Stimulated activated effector memory CD8-positive, alpha-beta T cell treated with anti-CD3 and anti-CD28 coated beads, Interleukin-12 subunit alpha, Interleukin-12 subunit beta, amount 100 ng/mL, for 72 hours (primary cell): ENCODE data around the gene WWP2.
"Not testable (repeated sequence)": the region's sequence is repeated elsewhere in the genome, so short reads cannot be mapped to it uniquely, and the experiment has no call there.

Experiments used
- ATAC-seq: fragments of 150-1000 bp; cut with Tn5 transposase; 2 replicates; pipeline ENCODE4 v1.10.0; 2021
- DNase-seq, 2 donors: peaks; one replicate each; pipeline ENCODE4 v3.0.0; 2021 to 2022; ENCODE audit warnings: low spot score in 2 of 2
- H3K27ac Mint-ChIP-seq: one replicate; pipeline ENCODE4 v1.8.0; 2022; ENCODE audit warnings: mild to moderate bottlenecking, mixed read lengths
- H3K36me3 Mint-ChIP-seq: one replicate; pipeline ENCODE4 v1.8.0; 2022; ENCODE audit warnings: mild to moderate bottlenecking, mixed read lengths
- H3K4me1 Mint-ChIP-seq: one replicate; pipeline ENCODE4 v1.8.0; 2022; ENCODE audit warnings: mixed read lengths
- H3K4me3 Mint-ChIP-seq: one replicate; pipeline ENCODE4 v1.8.0; 2022; ENCODE audit warnings: mild to moderate bottlenecking, mixed read lengths
- H3K9me3 Mint-ChIP-seq: one replicate; pipeline ENCODE4 v1.8.0; 2022; ENCODE audit warnings: mixed read lengths

The WWP2 gene

DNA sequence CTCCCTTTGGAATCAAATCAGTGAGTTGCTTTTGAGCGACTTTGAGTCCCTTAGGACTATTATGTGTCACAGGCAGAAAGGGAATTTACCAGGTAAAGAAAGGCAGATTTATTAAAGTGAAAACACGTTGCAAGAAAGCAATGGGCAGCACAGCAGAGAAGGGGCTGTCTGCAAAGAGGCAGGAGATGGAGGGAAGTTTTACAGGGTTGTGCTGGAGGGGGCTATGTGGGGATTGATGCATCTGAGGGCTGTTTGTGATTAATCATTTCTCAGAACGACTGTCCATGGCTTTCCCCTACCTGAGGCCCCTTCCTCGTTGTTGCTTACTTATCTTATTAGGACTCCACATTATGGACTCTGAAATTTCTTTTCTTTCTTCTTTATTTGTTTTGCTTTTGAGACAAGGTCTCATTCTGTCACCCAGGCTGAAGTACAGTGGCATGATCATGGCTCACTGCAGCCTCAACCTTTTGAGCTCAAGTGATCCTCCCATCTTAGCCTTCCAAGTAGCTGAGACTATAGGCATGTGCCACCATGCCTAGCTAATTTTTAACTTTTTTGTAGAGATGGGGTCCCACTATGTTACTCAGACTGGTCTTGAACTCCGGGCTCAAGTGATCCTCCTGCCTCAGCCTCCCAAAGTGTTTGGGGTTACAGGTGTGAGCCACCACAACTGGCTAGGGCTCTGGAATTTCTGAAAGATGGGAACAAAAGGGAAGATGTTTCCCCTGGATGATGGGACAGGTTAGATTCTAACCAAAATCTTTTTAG, 5.5 kb downstream of the WWP2 start:
- Mint-ChIP-seq H3K4me3 (peak overlapping the region; percentile 13), H3K36me3 (peaks cover 3% of the 10 kb centered on the region), H3K27ac (peak overlapping the region; percentile 76), H3K4me1 (peaks cover 56% of the 10 kb centered on the region), H3K9me3 (no peaks in the 10 kb centered on the region)
- ATAC-seq: peak; percentile 65
- DNase-seq: no peak

DNA sequence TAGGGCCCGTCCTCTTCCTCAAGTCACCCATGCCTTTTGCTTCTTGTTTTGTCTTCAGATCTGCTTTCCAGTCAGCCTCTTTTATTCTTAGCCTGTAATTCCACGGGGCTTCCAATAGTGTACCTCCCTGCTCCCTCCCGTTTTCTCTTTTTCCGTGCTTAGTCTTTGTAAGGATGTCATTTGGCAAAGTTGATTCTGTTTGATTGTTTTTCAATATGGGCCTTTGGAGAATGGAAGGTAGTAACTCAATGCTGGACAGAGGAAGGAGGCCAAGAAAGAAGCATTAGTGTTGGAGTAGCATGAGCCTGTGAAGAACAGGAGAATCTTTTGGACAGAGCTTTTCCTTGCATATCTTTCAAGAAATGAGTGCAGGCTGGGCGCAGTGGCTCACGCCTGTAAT, 6.5 kb downstream of the WWP2 start:
- Mint-ChIP-seq H3K4me3 (no peak overlapping the region), H3K4me1 (peaks cover 56% of the 10 kb centered on the region), H3K36me3 (no peaks in the 10 kb centered on the region), H3K27ac (no peak overlapping the region), H3K9me3 (no peaks in the 10 kb centered on the region)
- DNase-seq (no peak), ATAC-seq (no peak)

GRCh38 chr16:69769404-69769803, 7.3 kb downstream of the WWP2 start:
- Mint-ChIP-seq H3K36me3 (no peaks in the 10 kb centered on the region), H3K27ac (no peak overlapping the region), H3K4me3 (no peak overlapping the region), H3K4me1 (peaks cover 60% of the 10 kb centered on the region), H3K9me3 (no peaks in the 10 kb centered on the region)
- no peak for ATAC-seq
- DNase-seq: no peak

- no peak overlapping the region for H3K4me3 Mint-ChIP-seq
These were observed 9.5 kb downstream of the WWP2 start for GRCh38 chr16:69771651-69771967.

GRCh38 chr16:69773260-69773947, 11.3 kb downstream of the WWP2 start:
- Mint-ChIP-seq H3K36me3 (no peaks in the 10 kb centered on the region), H3K4me3 (peak overlapping the region; percentile 16), H3K27ac (peak overlapping the region; percentile 60), H3K4me1 (peaks cover 46% of the 10 kb centered on the region), H3K9me3 (peaks cover 7% of the 10 kb centered on the region)
- ATAC-seq (no peak), DNase-seq (no peak)

More at GRCh38 chr16:69771651-69771967, 9.5 kb downstream of the WWP2 start:
- Mint-ChIP-seq H3K9me3 (peaks cover 7% of the 10 kb centered on the region), H3K27ac (no peak overlapping the region), H3K4me1 (peaks cover 61% of the 10 kb centered on the region), H3K36me3 (no peaks in the 10 kb centered on the region)
- ATAC-seq (no peak), DNase-seq (no peak)

DNA sequence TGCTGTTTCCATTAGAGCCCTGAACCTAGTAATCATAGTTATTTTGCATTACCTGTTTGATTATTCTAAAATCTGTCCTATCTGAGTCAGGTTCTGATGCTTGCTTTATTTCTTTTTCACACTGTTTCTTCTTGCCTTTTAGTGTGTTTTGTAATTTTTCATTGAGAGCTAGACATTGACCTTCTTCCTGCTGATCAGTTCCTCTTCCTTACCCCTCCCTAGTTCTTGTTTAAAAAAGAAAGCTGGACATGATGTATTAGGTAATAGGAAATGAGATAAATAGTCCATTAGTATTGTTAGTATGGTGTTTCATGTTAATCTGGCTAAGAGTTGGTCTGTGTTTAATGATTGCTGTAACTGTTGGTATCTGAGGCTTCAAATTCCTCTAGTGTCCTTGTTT, 13.4 kb downstream of the WWP2 start:
- H3K4me3 Mint-ChIP-seq: no peak overlapping the region
- ATAC-seq: no peak
- peaks cover 7% of the 10 kb centered on the region for H3K9me3 Mint-ChIP-seq
- no peak for DNase-seq
- peaks cover 41% of the 10 kb centered on the region for H3K4me1 Mint-ChIP-seq
- no peaks in the 10 kb centered on the region for H3K36me3 Mint-ChIP-seq
- H3K27ac Mint-ChIP-seq: no peak overlapping the region

DNA sequence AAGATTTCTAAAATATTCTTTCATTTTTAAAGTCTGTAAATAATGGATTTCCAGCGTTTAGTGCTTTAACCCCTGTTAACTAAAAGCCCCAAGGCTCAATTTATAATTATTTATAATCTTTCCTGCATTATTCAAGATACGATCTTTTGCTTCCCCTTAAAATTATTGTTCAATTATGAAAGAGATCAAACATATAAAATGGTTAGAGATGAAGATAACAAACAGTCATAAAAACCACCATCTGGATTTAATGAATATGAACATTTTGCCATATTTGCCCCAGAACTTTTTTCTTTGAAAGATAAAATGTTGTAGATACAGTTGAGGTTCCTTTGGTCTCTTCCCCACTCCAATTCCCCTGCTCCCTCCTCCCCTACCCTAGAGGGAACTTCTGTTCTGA, 17.6 kb downstream of the WWP2 start:
- Mint-ChIP-seq H3K4me3 (no peak overlapping the region), H3K9me3 (peaks cover 7% of the 10 kb centered on the region)

GRCh38 chr16:69781118-69781517, 19.0 kb downstream of the WWP2 start:
- no peak for ATAC-seq
- no peak overlapping the region for H3K4me3 Mint-ChIP-seq
- H3K36me3 Mint-ChIP-seq: peaks cover 43% of the 10 kb centered on the region

More for the DNA sequence above, 17.6 kb downstream of the WWP2 start:
- Mint-ChIP-seq H3K4me1 (peaks cover 19% of the 10 kb centered on the region), H3K27ac (peak overlapping the region; percentile 10), H3K36me3 (peaks cover 32% of the 10 kb centered on the region)
- no peak for ATAC-seq
- no peak for DNase-seq

DNA sequence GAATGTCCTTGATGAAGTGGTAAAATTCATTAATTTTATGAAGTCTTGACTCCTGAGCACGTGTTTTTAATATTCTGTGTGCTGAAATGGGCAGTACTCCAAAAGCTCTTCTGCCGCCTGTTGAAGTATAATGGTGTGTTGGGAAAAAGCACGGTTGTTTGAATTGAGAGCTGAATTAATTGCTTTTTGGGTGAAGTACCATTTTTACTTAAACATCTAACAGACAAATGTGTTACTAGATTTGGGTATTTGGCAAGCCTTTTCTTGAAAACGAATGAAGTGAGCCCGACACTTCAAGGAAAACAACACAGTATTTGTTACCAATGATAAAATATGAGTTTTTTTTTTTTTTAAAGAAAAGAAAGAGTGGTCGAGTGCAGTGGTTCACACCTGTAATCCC, 22.5 kb downstream of the WWP2 start:
- Mint-ChIP-seq H3K4me3 (no peak overlapping the region), H3K27ac (no peak overlapping the region), H3K4me1 (peaks cover 8% of the 10 kb centered on the region), H3K36me3 (peaks cover 70% of the 10 kb centered on the region), H3K9me3 (no peaks in the 10 kb centered on the region)
- ATAC-seq (no peak), DNase-seq (no peak)

More at GRCh38 chr16:69781118-69781517, 19.0 kb downstream of the WWP2 start:
- Mint-ChIP-seq H3K9me3 (no peaks in the 10 kb centered on the region), H3K27ac (peak overlapping the region; percentile 10), H3K4me1 (peaks cover 8% of the 10 kb centered on the region)
- DNase-seq: no peak

- Mint-ChIP-seq H3K4me1 (no peaks in the 10 kb centered on the region), H3K36me3 (peaks cover 57% of the 10 kb centered on the region), H3K9me3 (no peaks in the 10 kb centered on the region), H3K4me3 (no peak overlapping the region), H3K27ac (no peak overlapping the region)
- DNase-seq: no peak
- no peak for ATAC-seq
These were observed 25.8 kb downstream of the WWP2 start for GRCh38 chr16:69787883-69788282.

DNA sequence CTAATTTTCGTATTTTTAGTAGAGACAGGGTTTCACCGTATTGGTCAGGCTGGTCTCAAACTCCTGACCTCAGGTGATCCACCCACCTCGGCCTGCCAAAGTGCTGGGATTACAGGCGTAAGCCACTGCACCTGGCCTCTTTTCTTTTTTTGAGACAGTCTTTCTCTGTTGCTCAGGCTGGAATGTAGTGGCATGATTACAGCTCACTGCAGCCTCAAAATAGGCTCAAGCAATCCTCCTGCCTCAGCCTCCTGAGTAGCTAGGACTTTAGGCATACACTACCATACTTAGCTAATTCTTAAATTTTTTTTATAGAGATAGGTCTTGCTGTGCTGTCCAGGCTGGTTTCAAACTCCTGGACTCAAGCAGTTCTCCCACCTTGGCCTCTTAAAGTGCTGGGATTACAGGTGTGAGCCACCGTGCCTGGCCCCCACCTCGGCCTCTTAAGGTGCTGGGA, 29.3 kb downstream of the WWP2 start:
- ATAC-seq, H3K4me3 Mint-ChIP-seq, H3K4me1 Mint-ChIP-seq, DNase-seq, H3K9me3 Mint-ChIP-seq: not testable (repeated sequence)
- Mint-ChIP-seq H3K36me3 (peaks cover 27% of the 10 kb centered on the region), H3K27ac (peak overlapping the region; percentile 69)

GRCh38 chr16:69793526-69793925, 31.4 kb downstream of the WWP2 start:
- Mint-ChIP-seq H3K27ac (no peak overlapping the region), H3K4me1 (no peaks in the 10 kb centered on the region), H3K36me3 (peaks cover 17% of the 10 kb centered on the region), H3K4me3 (no peak overlapping the region), H3K9me3 (no peaks in the 10 kb centered on the region)
- DNase-seq: no peak
- ATAC-seq: no peak

GRCh38 chr16:69794486-69794885, 32.4 kb downstream of the WWP2 start:
- Mint-ChIP-seq H3K4me1 (no peaks in the 10 kb centered on the region), H3K4me3 (no peak overlapping the region), H3K9me3 (no peaks in the 10 kb centered on the region), H3K27ac (no peak overlapping the region), H3K36me3 (peaks cover 18% of the 10 kb centered on the region)
- ATAC-seq (no peak), DNase-seq (no peak)

GRCh38 chr16:69796285-69797118, 34.4 kb downstream of the WWP2 start:
- no peak overlapping the region for H3K4me3 Mint-ChIP-seq
- H3K36me3 Mint-ChIP-seq: peaks cover 32% of the 10 kb centered on the region
- H3K4me1 Mint-ChIP-seq: no peaks in the 10 kb centered on the region
- peak; percentile 60 for ATAC-seq
- H3K9me3 Mint-ChIP-seq: no peaks in the 10 kb centered on the region
- DNase-seq: peak in 1 of 2 donors; percentile 57
- no peak overlapping the region for H3K27ac Mint-ChIP-seq

DNA sequence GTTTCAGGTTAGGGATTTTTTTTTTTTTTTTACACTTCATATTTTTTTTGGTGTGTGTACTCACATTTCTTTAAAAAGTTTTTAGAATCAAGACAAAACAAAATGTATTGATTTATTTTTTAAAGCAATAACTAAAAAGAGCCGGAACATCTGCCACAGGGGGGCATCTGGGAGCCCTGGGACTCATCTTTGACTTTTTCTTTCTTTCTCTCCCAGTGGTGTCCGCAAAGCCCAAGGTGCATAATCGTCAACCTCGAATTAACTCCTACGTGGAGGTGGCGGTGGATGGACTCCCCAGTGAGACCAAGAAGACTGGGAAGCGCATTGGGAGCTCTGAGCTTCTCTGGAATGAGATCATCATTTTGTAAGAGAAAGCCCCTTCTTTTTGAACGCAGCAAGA, 36.3 kb downstream of the WWP2 start:
- Mint-ChIP-seq H3K4me1 (no peaks in the 10 kb centered on the region), H3K36me3 (peaks cover 51% of the 10 kb centered on the region), H3K27ac (no peak overlapping the region), H3K9me3 (no peaks in the 10 kb centered on the region), H3K4me3 (no peak overlapping the region)
- DNase-seq: no peak
- ATAC-seq: no peak
